ENCODE data around the gene PKN3.

Gene PKN3

DNA sequence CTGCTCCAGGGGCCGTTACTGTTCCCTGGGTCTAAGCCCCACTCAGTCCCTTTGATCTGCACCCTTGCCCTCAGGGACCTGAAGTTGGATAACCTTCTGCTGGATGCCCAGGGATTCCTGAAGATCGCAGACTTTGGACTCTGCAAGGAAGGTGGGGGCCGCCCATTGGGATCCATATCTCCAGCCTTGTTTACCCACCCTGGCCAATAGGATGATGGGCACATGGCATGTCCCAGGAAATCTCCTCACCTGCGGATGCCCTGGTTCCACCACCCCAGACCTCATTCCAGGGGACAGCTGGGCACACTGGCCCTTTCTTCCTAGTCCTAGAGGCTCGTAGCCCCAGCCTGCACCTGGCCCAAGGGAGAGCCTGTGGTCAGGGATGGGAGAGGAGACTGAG is 16.2 kb downstream of the PKN3 start:
- no peak for DNase-seq

DNA sequence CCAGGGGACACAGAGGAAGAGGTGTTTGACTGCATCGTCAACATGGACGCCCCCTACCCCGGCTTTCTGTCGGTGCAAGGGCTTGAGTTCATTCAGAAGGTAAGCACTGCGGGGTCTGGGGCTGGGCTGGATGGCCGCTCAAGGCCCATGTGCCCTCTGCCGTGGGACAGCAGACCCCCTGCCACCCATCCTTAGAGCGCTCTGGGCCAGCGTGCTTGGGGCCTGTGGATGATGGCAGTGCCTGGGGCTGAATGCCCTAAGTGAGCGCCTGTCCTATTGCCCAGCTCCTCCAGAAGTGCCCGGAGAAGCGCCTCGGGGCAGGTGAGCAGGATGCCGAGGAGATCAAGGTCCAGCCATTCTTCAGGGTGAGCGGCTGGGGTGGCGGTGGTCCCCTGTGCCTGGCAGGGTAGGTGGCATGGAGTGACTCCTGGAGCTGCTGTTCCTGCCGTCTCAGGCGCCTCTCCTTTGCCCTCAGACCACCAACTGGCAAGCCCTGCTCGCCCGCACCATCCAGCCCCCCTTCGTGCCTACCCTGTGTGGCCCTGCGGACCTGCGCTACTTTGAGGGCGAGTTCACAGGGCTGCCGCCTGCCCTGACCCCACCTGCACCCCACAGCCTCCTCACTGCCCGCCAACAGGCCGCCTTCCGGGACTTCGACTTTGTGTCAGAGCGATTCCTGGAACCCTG is 17.8 kb downstream of the PKN3 start:
- no peak for DNase-seq

DNA sequence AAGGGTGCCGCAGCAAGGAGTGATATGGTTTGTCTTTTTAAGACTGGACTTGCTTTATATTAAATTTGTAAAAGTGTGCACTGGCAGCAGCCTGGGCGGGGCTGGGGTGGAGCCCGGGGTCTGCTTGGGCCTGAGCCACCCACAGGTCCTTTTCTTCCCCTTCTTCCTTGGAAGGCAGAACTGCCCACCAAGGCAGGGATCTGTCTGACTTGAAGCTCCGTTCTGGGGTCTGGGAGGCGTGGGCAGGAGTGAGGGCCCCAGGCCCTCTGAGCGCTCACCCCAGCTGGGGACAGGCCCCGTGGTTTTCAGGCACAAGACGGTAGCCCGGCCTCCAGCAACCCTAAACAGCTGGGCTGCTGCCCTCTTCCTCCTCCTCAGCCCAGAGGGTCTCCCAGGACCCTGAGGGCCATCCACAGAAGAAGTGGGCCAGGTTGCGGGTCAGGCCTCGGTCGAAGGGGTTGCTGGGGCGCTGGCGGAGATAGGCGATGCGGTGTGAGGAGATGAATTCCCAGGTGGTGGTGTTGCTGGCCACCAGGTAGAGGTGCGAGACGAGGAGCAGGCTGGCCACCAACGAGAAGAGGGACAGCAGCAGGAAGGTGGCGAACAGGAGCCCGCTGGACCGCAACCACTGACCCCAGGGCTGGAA is 18.7 kb downstream of the PKN3 start:
- no peak for DNase-seq

DNA sequence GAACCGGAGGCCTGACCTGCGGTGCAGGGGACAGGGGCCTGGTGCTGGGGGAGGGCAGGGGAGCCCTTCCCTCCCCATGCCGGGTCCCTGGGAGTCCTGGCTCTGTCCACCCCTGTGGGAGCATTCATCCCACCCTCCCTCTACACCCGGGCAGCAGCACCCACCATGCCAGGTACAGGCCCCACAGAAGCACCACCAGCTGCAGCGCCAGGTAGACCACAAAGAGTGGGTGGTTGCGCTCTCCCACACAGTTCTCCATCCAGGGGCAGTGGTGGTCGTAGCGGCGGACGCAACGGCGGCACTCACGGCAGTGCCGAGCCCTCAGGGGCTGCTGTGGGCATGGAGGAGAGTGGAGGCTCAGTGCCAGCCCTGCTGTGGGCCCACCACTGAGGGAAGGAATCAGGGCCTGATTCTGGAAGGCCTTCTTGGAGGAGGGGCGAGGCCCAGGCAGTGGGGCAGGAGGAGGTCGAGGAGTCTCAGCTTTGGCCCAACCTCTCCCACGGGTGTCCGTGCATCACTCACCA is 19.2 kb downstream of the PKN3 start:
- no peak for DNase-seq

DNA sequence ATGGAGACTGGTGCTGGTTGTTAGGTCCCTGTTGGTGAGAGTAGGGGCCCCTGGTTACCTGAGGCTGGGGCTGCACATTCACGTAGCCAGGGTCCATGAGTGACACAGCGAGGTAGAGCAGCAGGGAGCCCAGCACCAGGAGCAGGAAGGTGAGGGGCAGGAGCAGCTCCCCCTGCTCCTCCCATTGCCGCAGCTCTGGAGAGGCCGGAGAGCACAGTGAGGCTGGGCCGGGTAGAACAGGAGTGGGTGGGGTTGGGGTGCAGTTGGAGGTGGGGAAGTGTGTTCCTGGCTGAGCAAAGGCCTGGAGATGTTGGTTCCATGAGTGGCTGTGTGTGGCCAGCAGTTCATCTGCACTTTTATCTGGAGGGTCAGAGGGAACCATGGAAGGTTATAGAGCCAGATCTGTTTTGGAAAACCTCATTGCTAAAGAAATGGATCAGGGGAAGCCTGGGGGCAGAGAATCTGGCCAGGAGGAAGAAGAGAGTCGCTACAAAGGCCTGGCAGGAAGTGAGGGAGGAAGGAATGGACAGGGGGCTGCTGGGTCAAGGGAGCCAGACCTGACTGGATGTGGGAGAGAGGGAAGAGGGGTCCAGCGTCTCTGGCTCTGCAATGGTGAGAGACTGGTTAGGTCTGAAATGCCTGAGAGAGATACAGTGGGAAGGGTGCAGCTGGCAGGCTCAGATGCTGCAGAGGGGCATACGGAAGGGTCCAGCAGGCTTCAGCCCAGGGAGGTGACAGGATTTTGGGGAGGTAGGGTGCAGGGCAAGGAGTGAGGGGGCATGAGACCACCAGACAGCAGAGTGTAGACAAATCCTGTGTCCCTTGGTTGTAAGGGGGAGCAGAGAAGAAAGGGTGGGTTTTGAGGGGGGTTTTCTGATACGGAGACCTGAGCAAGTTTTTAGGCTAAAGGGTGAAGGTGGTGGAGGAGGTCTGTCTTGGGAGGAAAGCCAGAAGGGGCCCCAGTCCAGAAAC is 20.4 kb downstream of the PKN3 start:
- DNase-seq = no peak

DNA sequence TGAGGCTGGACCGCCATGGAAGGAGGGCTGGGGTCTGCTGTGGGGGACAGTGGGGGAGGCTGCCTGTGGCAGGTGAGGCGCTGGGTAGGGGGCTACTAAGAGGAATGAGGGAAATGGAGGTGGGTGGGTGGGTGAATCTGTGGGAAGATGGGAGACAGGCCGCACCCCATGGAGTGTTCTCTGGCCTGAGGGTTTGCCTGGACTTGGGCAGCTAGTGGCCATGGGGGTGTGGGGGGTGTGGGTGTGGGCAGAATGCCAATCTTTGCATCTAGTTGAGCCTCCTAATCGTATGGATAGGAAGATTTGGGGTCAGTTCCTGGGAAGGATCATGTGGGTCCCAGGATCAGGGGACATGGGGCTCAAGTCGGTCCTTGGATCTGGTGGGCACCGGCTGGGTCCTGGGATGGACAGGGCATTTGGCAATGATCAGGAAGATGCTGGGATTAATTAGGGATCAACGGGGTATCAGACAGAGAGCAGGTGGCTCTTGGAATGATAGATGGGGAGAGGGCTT is 21.1 kb downstream of the PKN3 start:
- DNase-seq = no peak

DNA sequence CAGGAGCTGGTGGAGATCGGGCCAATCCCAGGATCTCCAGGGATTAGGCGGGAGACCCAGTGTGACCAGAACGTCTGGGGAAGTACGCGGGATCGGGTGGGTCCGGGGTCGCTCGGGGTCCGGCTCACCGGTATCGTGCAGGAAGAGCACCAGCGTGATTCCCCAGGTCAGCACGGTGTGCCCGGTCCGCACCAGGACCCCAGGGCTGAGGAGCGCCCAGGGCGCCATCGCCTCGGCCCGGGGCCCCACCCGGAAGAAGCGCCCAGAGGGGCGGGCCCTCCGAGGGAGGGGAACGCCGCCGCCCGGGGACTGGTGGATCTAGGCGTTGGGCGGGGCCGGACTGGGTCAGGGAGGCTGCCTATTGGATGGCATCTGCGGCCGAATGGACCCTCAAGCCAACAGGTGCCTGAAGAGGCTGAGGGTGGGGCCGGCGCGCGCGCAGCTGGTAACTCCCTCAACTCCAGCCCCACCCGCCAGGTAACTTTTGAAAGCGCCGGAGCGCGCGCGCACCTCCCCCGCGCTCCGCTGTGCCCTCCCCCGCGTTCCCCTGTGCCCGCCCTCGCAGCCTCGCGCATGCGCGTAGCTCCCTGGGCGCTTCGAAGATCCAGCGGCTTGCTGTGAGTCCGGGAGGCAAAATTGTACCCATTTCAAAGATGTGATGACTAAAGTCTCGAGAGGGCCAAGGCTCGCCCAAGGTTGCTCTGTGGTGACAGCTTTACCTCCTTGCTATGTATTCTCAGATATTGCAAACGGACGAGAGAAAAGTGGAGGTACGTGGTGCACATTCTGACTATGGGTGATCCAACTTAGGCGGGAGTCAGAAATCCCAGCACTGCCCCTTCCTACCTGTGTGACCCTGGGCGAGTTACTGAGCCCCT is 21.8 kb downstream of the PKN3 start, which contains the start of gene ZDHHC12:
Gene ZDHHC12, minus strand, starts transcription at position 262 of the 878 bp plus-strand sequence. Its CDS starts 34 bp downstream, at position 228.
- DNase-seq = peak; percentile 89

DNA sequence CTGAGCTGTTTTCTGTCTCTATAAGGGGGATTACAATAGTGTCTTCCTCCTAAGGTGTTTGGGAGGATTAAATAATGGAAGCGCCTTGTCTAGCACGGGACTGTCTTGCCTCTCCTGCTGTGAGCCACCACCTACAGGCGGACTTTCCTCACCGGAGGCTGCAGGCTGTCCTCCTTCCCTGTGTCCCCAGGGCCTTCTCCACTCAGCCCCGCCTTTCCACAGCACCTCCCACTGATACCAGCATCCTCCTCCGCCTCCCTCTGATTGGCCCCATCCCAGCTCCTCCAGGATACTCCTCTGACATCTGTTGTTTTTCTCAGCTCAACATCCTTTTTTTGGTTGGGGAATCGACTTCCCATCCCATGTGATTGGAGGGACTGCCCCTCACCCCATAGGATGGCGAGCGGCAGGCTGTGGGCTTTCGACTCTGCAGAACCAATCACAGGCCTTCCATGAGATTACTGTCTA is 22.5 kb downstream of the PKN3 start:
- peak; percentile 70 for DNase-seq

DNA sequence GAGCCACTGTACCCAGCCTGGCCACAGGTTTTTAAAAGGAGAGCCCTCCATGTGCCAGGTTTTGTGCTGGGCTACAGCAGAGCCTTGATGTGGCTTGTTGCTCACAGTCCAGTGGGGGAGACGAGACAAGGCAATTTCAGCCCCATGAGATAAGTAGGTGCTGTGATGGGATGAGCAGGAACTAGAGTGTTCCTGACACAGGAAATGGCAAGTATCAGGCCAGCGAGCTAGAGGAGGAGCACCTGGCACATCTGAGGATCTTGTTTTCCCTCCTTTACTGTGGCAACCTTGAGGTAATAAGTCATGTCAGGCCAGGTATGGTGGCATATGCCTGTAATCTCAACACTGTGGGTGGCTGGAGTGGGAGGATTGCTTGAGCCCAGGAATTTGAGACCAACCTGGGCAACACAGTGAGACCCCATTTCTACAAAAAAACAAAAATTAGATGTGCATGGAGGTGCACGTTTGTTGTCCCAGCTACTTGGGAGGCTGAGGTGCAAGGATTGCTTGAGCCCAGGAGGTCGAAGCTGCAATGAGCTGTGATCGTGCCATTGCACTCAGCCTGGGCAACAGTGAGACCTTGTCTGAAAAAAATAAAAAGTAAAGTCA is 25.4 kb downstream of the PKN3 start:
- no peak for DNase-seq

DNA sequence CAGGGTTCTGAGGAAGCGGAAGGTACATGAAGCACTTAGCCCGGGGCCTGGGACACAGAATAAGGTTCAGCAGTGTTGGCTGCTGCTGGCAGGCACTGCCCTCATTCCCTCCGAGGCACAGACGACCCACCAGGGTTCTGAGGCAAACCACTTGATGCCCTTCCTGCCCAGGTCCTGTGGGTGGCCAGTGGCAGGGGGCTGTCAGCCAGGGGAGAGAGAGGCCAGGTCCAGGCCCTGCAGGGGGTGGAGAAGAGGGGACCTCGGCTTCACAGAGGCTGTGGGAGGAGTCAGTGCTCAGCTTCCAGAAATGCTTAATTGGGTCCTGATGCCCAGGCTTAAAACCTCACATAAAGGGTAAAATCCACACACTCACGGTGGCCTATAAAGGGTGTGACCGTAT is 26.0 kb downstream of the PKN3 start:
- DNase-seq = no peak

DNA sequence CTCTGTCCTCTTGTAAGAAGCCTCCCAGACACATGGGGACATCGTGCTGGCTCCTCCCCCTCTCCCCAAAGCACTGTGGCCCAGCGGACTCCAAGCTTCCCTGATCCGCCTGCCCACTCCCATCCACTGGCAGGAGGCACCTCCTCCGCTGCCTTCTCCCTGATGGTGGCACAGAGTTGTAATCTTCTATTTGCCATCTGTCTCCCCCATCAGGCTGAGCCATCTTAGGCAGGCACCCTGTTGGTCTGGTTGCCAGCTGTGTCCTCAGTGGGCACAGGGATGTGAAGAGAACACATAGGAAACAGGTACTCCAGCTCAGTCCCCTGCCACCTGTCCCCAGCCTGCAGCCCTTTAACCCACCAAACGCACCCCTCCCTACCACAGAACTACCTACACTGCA is 27.0 kb downstream of the PKN3 start:
- no peak for DNase-seq

DNA sequence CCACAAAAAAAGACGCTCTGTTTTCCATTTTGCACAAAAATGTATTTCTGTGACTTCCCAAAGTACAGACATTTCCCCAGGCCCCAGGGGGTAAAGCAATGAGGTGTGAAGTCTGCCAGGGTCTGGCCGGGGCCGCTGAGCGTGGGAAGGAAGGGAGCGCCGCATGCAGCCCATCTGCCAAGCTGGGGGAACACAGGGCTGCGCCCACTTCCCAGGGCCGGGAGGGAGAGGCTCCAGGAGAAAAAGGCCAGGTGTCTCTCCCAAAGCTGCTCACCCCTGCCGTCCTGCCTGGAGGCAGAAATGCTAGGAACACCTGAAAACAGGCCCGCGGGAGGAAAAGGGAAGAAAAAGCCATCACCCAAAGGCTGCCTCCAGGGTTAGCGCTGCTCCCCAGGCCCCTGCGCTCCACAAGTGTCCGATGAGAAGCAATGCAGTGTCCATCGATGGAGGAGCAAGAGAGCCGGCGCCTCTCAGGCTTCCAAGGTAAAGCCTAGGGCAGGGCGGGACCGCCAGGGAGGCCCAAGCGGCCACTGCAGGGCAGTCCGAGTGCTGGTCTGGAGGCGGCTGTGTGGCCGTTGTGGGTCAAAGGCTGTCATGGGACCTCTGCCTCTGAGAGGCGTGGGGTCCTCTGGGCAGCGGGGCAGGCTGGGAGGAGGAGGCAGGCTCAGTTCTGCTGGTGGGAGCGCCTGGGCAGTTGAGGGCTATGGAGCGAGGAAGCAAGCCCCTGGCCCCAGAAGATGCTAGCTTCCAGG is 27.6 kb downstream of the PKN3 start:
- DNase-seq = no peak

DNA sequence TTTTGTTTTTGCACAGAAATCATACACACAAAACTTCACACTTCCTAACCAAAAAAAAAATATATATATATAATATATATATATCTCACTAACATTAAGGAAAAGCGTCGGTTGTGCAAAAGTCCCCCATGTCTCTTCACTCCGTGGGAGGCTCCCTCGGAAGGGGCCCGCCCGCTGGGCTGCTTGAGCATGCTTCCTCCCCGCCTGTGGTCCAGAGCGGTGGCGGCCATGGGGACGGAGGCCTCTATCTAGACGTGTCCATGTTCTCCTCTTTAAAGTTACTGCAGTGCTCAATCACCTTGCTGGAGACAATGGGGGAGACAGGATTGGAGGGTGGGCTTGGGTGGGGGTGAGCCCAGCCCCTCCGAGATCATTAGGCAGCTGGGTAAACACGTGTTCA is 28.8 kb downstream of the PKN3 start:
- no peak for DNase-seq

DNA sequence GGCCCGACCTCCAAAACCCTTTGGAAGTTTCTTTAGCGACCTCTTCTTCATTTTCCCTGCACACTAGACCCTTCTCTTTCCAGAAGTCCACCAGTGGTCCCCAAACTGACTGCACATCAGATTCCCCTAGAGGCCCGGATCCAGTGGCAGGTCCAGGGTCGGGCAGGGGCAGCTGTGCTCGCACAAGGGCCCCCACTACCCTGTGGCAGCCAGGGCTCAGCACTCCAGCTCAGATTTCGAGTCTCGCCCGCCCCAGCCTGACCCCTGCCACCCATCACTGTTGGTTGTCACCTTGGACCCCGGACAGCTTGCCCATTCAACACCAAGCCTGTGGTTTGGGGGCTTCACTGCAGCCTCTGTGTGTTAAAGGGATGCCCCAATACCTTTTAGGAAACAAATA is 29.4 kb downstream of the PKN3 start:
- DNase-seq = no peak

DNA sequence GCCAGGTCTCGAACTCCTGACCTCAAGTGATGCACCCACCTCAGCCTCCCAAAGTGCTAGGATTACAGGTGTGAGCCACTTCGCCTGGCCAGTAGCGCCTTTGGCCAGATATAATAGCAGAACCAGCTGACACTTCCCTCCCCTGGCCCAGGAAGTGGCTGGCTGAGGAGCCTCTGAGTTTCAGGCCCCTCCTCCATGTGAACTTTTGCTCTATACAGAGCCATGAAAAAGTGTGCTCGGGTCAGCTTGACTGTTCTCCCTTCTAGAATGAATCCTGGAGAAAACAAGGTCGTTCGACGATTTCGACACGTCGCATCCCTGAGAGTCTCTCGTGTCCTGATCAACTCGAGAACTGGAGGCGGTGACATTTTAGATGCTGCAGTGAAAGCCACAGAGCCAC is 30.3 kb downstream of the PKN3 start:
- no peak for DNase-seq

DNA sequence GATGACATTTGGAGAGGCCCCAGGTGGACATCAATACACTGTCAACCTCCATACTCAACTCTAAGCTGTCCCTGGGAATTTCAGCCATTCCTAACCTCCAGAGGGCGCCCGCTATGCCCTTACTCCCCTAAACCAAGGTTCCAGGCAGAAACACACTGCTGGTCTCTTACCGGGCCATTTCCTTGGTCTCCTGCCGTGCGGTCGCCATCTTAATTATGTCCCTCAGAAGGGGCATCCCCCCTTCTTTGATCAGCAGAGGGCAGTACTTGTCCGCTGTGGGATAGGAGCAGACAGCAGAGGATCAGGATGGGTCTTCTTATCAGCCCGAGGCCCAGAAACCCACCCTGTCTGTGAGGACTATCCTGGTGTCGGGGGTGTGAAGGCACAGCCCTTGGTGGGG is 31.0 kb downstream of the PKN3 start:
- DNase-seq = peak; percentile 87

DNA sequence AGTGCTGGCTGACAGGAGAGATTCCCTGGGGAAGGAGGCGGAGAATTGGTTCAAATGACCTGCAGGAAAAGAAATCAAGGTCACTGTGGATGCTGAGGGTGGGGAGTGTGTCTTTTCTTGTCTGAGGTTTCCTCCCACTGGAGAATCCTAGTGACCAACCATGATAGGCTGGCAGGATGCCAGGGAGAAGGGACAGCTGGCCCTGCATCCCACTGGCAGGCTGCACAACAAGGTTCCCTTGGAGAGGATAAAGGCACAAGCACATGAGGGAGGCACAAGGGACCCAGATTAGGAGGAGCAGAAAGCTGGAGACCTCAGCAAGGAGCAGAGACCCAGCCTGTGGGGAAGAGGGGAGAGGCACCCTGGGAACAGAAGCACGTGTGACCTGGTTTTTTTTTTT is 33.1 kb downstream of the PKN3 start:
- DNase-seq = no peak

DNA sequence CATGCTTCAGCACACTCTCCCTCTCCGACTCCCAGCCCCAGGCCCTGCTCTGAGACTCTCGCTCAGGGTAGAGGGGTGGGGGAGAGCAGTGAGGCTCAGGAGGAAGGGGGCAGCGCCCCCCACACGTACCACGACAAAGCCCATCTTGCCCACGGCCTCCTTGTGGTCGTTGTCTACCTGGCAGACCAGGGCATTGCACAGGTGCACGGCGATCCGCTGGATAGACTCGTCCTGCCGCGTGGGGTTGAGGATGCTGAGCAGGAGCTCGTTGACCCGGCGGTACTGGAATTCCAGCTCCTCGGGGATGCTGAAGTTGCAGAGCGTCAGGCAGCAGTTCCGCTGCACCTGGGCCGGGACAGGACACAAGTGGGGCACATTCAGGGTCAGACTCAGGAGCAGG is 40.1 kb downstream of the PKN3 start:
- DNase-seq = no peak

DNA sequence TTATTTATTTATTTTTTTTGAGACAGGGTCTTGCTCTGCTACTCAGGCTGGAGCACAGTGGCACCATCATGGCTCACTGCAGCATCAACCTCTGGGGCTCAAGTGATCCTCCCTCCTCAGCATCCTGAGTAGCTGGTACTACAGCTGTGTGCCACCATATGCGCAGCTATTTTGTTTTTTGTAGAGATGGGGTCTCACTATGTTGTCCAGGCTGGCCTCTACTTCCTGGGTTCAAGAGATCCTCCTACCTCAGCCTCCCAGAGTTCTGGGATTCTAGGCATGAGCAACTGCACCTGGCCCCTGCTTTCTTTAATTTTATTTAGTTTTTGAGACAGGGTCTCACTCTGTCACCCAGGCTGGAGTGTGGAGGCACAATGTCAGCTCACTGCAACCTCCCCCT is 41.1 kb downstream of the PKN3 start:
- DNase-seq = no peak

DNA sequence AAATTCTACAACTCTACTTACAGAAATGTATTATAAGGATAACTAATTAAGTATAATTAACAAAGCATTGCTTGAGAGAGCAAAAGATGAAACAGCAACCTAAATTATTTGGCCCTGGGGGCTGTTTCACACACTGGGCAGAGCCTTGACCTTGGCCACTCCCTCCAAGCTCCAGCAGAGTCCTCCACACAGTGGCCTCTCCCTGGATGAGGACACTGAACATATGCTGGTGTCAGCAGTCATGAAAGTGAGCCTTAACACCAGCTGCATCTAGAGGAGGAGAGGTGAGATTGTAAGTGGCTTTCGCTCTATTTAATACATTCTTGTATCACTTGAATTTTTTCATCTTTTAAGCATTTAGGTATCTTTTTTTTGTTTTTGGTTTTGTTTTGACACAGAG is 44.9 kb downstream of the PKN3 start:
- no peak for DNase-seq

All from fibroblast of upper back skin (primary cell).